EL (cell line): ENCODE measurements around the gene IDS.
A peak's percentile ranks its signal among the peaks of the same experiment; 100 is the strongest.
"Not testable (repeated sequence)": the region's sequence is repeated elsewhere in the genome, so short reads cannot be mapped to it uniquely, and the experiment has no call there.

ENCODE experiments used
- DNase-seq: peaks from one replicate; pipeline ENCODE4 v3.0.0-alpha.2; 2016

The IDS gene

GRCh38 chrX:149497054-149497453 is 8.1 kb downstream of the IDS start:
- no peak for DNase-seq

DNA sequence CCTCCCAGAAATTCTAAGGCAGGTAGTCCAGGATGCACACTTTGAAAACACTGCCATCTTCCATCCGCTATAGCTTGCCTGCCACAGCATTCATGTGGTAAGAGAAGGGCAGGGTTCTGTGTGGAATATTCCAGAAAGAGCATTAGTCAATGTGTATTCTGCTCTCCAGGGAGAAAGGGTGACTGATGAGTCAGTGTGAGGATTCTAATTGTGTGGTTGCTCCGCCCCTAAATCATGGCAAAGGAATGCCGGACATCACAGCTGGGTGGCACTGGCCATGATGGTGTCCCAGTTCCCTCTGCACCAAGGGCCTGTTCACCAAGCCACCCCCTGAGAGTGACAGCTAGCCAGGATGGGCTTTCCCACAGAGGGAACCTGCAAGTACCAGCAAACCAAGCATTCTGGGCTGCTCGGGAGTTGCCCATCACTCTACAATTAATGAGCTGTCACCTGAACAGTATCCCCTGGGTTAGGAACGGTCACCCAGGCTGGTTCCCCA is 9.5 kb downstream of the IDS start:
- peak; percentile 84 for DNase-seq

GRCh38 chrX:149494844-149495565 is 10.1 kb downstream of the IDS start:
- no peak for DNase-seq

DNA sequence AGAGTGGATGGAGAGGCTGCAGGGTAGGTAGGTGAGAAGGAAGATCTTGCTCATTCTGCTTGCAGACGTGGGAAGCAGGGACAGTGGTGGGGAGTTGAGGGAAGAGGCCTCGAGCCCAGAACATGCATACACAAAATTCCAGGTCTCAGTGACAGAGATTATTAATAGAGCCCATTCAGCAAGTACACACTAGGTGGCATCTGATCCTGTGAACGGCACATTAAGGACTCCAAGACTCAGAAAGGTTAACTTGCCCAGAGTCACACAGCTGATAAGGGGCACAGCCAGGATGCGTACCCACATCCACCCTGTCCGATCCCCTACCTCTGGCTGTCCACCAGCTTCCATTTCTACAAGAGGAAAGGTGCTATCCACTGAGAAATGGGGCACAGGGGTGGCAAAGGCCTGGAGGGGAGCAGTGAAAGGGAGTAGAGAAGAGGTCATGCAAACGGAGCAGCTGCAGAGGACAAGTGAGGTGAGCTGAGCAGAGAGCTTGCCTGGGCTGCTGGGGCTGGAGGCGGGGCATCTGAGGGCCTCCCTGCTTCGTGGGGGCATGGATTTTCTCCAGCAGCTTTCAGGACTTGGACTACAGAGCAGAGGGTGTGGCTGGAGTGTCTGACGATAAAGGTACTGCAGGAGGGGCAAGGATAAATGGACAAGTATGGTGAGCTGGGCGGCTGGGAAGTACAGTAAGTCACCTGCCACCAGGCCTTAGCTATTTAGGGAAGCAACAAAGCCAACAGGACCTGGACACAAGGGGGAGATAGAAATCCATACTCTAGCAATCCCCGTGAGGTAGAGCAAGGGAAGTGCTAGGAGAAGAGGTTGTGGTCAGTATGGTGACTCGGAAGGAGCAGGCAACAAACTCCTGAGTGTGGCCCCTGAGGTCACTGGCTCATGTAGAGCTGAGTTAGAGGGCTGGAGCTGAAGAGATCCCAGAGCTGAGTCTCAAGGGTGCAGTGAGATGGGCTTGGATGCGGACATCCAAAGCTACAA is 11.2 kb downstream of the IDS start:
- peak; percentile 24 for DNase-seq

DNA sequence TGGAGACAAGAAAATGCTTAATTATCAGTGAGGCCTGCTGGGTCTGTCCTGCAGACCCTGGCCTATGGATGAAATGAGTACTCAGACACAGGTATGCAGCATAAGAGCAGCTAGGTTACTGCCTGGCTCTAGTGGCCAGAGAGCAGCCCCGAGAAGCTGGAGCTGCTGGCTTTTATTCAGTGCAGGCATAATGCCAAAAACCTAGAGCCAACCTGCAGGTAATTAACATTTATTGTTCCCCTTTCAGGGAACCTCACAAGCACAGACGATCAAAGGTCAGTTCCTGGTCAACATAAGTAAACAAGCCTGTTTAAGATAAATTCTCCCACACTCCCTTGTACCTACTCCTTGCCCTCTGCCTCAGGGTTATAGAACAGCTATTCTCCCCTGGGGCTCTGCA is 13.3 kb downstream of the IDS start:
- DNase-seq, result no peak

GRCh38 chrX:149490100-149490499 is 15.0 kb downstream of the IDS start:
- no peak for DNase-seq

- not testable (repeated sequence) for DNase-seq
Measured at GRCh38 chrX:149488411-149489052, 16.6 kb downstream of the IDS start.

DNA sequence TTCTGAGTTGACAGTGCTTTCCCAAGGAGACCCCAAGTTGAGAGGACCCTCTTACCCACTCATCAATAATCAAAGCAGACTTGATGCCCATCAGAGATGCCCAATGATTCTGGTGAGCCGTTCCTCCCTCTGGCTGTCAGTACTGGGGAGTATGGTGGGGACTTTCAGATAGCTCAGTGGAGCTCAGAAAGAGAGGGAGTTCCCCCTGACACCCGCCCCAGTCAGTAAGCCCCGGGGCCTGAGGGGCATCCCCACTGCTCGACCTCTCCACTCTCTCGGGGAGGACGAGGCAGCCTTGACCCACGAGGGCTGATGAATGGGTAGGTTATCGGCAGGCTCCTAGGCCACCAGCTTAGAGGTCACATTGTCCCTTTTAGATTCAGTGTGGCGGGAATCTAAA is 17.1 kb downstream of the IDS start:
- DNase-seq, result not testable (repeated sequence)

DNA sequence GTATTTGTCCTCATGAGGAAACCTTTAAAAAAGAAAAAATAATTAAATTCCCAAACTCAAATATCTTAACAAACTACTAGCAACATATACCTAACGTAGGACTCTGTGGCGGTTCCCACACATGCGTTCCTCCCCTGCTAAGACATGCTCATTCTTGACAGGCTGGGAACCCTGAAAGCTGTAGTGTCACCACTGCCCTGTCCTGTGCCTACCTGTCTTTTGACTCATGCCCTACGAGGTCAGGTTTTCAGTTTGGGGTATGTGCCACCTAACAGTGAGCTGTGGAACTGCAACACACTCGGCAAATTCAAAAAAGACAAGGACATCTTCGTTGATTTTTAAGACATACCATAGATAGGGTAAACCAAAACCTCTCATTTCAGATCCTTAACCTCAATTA is 17.8 kb downstream of the IDS start:
- DNase-seq, result no peak

DNA sequence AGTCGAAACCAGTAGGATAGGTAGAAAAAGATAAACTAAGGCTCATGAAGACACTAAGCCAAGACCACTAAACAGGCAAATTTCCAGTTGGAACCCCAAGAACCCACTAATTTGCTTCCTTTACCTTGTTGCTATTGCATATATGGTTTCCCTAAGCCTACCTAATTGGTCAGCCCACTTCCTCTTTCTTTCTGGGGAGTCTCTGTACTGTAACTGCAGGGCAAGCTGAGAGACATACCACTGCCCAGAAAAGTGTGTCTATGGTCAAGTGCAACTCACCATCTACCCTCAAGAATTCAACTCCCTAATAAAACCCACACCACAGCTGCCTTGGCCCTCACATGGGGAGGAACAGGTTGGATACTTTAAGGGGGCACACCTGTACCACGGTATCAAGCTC is 28.6 kb downstream of the IDS start:
- DNase-seq, result no peak

DNA sequence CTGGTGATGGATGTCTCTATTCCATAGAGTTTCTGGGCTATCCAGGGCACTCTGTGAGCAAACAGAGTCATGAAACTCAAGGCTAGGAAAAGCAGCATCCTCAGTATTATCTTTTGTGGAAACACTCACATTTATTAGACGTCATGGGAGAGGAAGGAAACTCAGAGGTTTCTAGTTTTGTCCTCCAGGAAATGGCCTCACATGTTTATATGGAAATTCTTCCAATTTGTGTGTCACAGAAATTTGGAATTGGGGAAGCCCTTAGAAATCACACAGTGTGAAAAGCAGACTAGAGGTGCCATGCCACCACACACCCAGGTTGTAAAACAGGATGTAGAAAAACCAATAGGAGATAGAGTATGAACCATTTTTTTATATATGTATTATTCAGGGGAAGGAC is 31.1 kb downstream of the IDS start:
- no peak for DNase-seq

DNA sequence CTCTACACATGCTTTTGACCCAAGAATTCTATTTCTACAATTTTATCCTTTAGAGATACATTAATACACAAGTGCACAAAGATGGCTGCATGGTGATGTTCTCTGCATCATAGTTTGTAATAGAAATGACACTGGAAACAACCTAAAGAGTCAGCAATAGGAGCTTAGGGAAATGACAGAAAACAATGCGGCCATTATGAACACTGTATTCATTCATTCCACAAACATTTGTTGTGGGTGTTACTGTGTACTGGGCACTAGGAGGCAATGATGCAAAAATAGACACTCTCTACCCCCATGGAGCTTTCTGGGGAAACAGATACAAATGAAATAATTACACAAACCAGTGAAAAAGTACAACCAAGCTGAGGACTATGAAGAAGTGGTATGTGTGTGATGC is 32.0 kb downstream of the IDS start:
- DNase-seq, result no peak

DNA sequence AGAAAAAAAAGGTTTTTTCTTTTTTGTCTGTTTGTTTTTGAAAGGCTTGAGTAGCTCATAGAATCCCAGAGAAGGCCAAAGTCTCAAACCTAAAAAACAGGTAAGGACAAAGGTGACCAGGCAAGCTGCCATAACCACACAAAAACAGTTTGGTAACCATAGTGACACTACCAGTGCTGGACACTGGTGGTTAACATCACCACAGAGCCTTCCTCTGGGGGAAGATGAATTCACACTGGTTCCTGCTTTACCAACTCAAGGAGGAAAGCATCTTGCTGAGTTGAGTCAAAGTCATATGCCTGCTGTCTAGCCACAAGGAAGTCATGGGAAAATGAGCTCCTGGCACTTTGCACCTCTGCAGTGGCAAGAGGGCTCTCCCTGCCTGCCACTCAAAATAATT is 32.5 kb downstream of the IDS start:
- no peak for DNase-seq

- DNase-seq, result no peak
Measured at GRCh38 chrX:149471397-149471796, 33.7 kb downstream of the IDS start.

DNA sequence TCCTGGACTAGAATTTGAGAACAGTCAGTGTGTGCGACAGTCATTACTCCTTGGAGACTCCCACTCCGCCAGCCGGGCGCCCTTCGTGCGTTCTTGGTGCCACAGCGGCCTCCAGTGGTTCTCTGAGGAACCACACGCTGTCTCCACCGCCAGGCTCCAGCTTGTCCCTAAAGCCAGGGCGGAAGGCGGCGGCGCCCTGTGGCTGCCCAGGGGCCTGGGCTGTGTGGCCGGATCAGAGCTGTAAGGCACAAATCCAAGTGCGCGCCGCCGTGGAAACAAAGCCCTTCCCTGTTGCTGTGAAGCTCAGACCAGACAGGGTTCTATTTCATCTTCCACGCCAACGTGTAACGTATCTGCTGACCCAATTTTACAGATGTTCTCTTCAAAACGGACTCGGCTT is 34.2 kb downstream of the IDS start:
- peak; percentile 63 for DNase-seq

DNA sequence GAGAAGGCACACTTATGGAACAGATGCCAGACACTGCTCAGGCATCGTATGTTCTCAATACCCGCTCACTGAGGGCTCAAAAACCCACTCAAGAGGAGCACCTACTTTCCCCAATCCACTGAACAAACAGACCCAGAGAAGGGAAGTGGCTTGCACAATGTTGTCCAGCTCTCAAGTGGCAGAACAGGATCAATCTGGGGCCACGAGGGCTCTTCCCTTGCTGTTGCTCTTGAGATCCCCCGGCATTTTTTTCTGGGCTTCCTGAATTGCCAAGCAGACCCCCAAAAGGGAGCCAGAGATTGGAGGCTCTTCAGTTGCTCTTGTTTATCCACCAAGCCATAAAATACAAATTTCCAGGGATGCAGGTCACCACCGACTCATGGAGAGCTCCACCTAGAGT is 35.7 kb downstream of the IDS start:
- no peak for DNase-seq

DNA sequence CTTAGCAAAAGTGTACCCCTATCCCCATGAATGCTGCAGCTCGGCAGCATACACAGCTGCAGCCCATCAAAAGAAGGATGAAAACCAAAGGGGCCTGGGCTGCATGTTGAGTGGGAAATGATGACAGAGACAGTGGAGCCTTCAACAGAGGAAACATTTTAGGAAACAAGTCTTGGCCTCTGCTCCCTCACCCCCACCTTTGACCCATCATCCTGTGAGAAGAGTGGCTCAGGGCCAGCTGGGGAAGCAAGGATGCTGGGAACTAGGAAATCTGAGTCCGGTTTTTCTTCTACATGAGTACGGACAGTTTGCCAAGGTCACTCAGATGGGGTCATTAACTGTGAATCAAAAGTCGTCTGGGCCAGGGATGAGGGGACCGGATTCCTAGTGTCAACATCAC is 37.2 kb downstream of the IDS start:
- no peak for DNase-seq

DNA sequence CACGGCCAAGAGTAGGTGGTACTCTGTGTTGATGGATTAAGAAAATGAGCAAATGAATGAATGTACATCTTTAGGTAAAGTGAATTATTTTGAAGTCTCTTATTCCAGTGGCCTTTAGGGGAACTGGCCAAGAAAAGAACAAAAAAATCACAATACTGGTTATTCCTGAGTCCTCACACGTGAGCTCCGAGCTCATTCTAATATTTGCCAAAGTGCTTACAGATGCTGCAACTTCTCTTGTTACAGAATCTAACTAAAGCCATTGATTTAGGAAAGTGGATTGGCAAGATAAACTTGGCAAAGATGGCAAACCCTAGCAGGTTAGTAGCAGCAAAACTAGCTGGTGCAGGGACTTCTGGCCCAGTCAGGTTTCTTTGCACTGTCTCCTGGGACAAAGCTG is 37.6 kb downstream of the IDS start:
- no peak for DNase-seq

GRCh38 chrX:149462849-149463248 is 42.3 kb downstream of the IDS start:
- no peak for DNase-seq

DNA sequence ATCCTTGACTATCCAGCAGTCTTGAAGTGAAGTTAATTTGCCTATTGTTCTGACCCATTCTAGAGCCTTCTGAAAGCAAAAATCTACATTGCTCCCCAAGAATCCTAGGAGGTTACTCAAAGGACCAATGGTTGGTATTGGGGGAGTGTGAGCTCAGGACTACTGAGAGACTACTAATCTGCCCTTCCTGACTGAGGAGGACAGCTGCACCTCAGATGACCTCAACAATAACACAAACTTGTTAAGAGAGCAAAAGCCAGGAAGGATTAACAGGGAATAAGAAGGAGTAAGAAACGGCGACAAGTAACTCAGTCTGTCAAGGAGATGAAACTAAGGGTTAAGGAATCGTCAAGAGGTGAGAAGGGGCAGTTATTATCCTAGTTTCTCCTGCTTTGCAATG is 43.4 kb downstream of the IDS start:
- DNase-seq, result no peak

GRCh38 chrX:149458586-149458985 is 46.5 kb downstream of the IDS start:
- DNase-seq, result no peak

DNA sequence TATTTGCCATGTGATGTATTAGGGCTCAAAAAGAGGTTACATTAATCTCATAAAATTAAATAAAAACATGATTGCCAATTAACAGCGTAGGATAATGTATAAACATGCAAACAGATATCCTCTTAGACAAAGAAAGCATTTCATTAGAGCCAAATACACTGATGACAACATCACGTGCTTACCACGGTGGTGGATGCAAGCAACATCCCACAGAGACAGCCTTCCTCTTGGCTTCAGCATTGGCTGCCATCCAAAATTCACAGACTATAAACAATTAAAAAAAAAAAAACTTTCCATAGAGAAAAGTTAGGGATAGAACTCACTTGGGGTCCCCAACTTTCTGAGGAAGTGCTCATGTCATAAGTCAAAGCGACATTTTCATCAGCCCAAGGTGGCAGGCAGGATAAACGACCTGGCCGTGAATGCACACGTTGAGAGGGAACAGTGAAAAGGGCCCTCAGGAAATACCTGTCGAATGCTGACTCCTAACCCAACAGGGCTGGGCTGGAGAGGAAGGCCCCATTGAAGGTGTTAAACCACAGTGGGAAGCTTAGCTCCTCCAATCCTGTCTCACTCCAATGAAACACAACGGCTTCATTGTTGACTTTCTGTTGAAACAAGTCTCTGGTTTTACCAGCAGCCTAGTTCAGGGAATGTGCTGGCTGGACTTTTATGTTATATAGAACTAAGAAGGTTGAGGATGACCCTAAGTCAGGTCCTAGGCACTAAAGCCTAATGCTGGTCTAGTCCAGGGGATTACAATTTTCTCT is 48.4 kb downstream of the IDS start:
- DNase-seq, result no peak

- no peak for DNase-seq
Measured at GRCh38 chrX:149455934-149456333, 49.2 kb downstream of the IDS start.
